ENCODE measurements around the gene SCAF4.

Gene SCAF4

DNA sequence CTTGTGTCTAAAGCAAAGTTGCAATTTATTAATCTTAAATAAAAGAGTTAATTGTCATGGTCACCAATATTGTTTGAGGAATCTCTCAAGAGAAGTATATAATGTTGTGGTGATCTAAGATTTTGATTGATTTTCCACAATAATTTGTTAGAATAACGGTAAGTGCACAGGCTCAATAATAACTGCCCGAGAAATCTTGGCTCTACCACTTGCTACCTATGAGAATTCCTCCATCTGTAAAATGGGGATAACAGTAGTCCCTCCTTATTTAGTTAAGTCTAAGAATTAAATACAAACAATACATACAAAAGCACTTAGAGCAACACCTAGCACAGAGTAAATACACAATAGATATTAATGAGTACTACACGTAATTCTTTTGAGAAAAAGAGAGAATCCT, 18.8 kb downstream of the SCAF4 start:
- Histone ChIP-seq H3K9me2 (replicated peaks; ENCODE audit: low read depth, low read length) (no peaks in the 10 kb centered on the region), H3K79me2 (ENCODE audit: insufficient read depth, low read length) (peaks cover 99% of the 10 kb centered on the region), H3K9me3 (ENCODE audit: insufficient read depth, low read depth, low read length) (no peaks in the 10 kb centered on the region), H3K36me3 (ENCODE audit: insufficient read depth, low read length) (peaks cover 3% of the 10 kb centered on the region; the same call in 1 of the 2 replicates), H3K4me3 (ENCODE audit: low read length, poor library complexity, severe bottlenecking) (no peak overlapping the region), H4K20me1 (ENCODE audit: insufficient read depth, low read length, poor library complexity, severe bottlenecking) (peaks cover 93% of the 10 kb centered on the region), H2AFZ (ENCODE audit: low read length) (no peak overlapping the region), H3K9ac (ENCODE audit: low read depth, low read length, poor library complexity, severe bottlenecking) (no peak overlapping the region), H3F3A (ENCODE audit: low read depth) (no peaks in the 10 kb centered on the region), H3K4me1 (ENCODE audit: insufficient read depth, low read length, poor library complexity, severe bottlenecking) (peaks cover 7% of the 10 kb centered on the region), H3K4me2 (ENCODE audit: low read depth, low read length, poor library complexity, severe bottlenecking) (no peak overlapping the region), H3K27me3 (ENCODE audit: insufficient read depth, low read length, poor library complexity, severe bottlenecking) (no peaks in the 10 kb centered on the region)
- TF ChIP-seq, protein P1, sequence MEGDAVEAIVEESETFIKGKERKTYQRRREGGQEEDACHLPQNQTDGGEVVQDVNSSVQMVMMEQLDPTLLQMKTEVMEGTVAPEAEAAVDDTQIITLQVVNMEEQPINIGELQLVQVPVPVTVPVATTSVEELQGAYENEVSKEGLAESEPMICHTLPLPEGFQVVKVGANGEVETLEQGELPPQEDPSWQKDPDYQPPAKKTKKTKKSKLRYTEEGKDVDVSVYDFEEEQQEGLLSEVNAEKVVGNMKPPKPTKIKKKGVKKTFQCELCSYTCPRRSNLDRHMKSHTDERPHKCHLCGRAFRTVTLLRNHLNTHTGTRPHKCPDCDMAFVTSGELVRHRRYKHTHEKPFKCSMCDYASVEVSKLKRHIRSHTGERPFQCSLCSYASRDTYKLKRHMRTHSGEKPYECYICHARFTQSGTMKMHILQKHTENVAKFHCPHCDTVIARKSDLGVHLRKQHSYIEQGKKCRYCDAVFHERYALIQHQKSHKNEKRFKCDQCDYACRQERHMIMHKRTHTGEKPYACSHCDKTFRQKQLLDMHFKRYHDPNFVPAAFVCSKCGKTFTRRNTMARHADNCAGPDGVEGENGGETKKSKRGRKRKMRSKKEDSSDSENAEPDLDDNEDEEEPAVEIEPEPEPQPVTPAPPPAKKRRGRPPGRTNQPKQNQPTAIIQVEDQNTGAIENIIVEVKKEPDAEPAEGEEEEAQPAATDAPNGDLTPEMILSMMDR (conservative IDR thresholded peaks at IDR 0.05; ENCODE audit: low read length), result no peak
- TF ChIP-seq EZH2phosphoT487 (IDR thresholded peaks at IDR 0.05; ENCODE audit: borderline replicate concordance), result no peak

DNA sequence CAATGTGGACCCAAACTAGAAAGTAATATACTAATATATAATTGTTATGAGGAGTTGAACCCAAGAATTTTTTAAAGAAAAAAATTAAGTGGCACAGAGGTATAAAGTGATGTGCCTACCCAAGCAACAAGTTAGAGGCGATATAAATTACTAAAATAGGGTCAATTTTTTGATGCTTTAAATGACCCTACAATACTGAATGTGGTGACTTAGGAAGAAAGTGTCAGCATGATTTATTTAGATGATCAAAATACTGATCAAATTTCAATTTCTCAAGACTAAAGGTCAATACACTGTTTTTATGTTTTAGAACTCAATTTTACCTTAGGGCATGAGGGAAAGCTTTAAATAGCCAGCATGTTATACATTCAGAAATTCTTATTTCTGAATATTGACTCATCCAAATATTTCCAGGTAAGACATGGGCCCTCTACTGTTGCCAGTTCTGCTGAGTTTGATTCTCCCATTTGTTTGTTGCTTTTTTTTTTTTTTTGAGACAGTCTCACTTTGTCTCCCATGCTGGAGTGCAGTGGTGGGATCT, 20.1 kb downstream of the SCAF4 start:
- no peaks in the 10 kb centered on the region for H3K9me2 ChIP-seq (replicated peaks; ENCODE audit: low read depth, low read length)
- H3K4me3 ChIP-seq (ENCODE audit: low read length, poor library complexity, severe bottlenecking), result no peak overlapping the region
- no peak overlapping the region for H3K9ac ChIP-seq (ENCODE audit: low read depth, low read length, poor library complexity, severe bottlenecking)
- no peak for TF ChIP-seq EZH2phosphoT487 (IDR thresholded peaks at IDR 0.05; ENCODE audit: borderline replicate concordance)
- TF ChIP-seq, protein P1 (conservative IDR thresholded peaks at IDR 0.05; ENCODE audit: low read length), result no peak
- H3K4me1 ChIP-seq (ENCODE audit: insufficient read depth, low read length, poor library complexity, severe bottlenecking), result peaks cover 6% of the 10 kb centered on the region
- H3K79me2 ChIP-seq (ENCODE audit: insufficient read depth, low read length), result peaks cover 100% of the 10 kb centered on the region
- H3K9me3 ChIP-seq (ENCODE audit: insufficient read depth, low read depth, low read length), result no peaks in the 10 kb centered on the region
- no peaks in the 10 kb centered on the region for H3F3A ChIP-seq (ENCODE audit: low read depth)
- H2AFZ ChIP-seq (ENCODE audit: low read length), result no peak overlapping the region
- peaks cover 97% of the 10 kb centered on the region for H4K20me1 ChIP-seq (ENCODE audit: insufficient read depth, low read length, poor library complexity, severe bottlenecking)
- H3K27me3 ChIP-seq (ENCODE audit: insufficient read depth, low read length, poor library complexity, severe bottlenecking), result no peaks in the 10 kb centered on the region
- H3K4me2 ChIP-seq (ENCODE audit: low read depth, low read length, poor library complexity, severe bottlenecking), result no peak overlapping the region
- H3K36me3 ChIP-seq (ENCODE audit: insufficient read depth, low read length), result peaks cover 3% of the 10 kb centered on the region; the same call in 1 of the 2 replicates

DNA sequence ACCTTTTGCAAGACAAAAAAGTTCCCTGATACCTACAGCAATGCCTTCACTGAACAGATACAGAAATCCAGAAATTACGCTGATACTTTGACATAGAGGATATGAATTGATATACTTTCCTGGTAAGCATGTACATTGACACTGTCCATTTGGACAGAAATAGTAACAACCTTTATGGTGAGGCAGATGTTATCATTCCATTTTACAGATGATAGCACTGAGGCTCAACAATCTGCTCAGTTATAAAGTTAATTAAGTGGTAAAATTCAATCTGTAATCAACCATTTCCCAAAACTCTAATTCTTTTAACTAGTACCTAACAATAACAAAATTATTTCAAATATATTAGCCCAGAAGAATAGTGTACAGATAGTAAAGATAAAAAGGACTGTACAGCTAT, 20.6 kb downstream of the SCAF4 start:
- H2AFZ ChIP-seq (ENCODE audit: low read length), result no peak overlapping the region
- no peaks in the 10 kb centered on the region for H3K27me3 ChIP-seq (ENCODE audit: insufficient read depth, low read length, poor library complexity, severe bottlenecking)
- H4K20me1 ChIP-seq (ENCODE audit: insufficient read depth, low read length, poor library complexity, severe bottlenecking), result peaks cover 97% of the 10 kb centered on the region
- H3K9ac ChIP-seq (ENCODE audit: low read depth, low read length, poor library complexity, severe bottlenecking), result no peak overlapping the region
- H3K79me2 ChIP-seq (ENCODE audit: insufficient read depth, low read length), result peaks cover 100% of the 10 kb centered on the region
- no peak overlapping the region for H3K4me3 ChIP-seq (ENCODE audit: low read length, poor library complexity, severe bottlenecking)
- H3F3A ChIP-seq (ENCODE audit: low read depth), result no peaks in the 10 kb centered on the region
- H3K9me2 ChIP-seq (replicated peaks; ENCODE audit: low read depth, low read length), result no peaks in the 10 kb centered on the region
- no peak overlapping the region for H3K4me2 ChIP-seq (ENCODE audit: low read depth, low read length, poor library complexity, severe bottlenecking)
- TF ChIP-seq, protein P1 (conservative IDR thresholded peaks at IDR 0.05; ENCODE audit: low read length), result no peak
- TF ChIP-seq EZH2phosphoT487 (IDR thresholded peaks at IDR 0.05; ENCODE audit: borderline replicate concordance), result no peak
- no peaks in the 10 kb centered on the region for H3K9me3 ChIP-seq (ENCODE audit: insufficient read depth, low read depth, low read length)
- H3K4me1 ChIP-seq (ENCODE audit: insufficient read depth, low read length, poor library complexity, severe bottlenecking), result peaks cover under 1% of the 10 kb centered on the region
- H3K36me3 ChIP-seq (ENCODE audit: insufficient read depth, low read length), result peaks cover 3% of the 10 kb centered on the region; the same call in 1 of the 2 replicates

All from Loucy (cell line).